ENCODE measurements around the gene RPS24.

RPS24 gene

GRCh38 chr10:78028438-78029268 lies 5.0 kb upstream of the RPS24 start:
- no peak for FAIRE-seq

GRCh38 chr10:78029269-78030226 lies 4.1 kb upstream of the RPS24 start, which contains the start of gene POLR3A:
Gene POLR3A, minus strand, starts transcription at chr10:78029515. Its CDS starts 108 bp downstream, at chr10:78029407.
- FAIRE-seq: peak; percentile 79

GRCh38 chr10:78033387-78033636 lies 351 bp upstream of the RPS24 start:
- FAIRE-seq: no peak

GRCh38 chr10:78035025-78035424 lies 1.4 kb downstream of the RPS24 start:
- FAIRE-seq: no peak

GRCh38 chr10:78035437-78035836 lies 1.8 kb downstream of the RPS24 start:
- no peak for FAIRE-seq

GRCh38 chr10:78035933-78036583 lies 2.4 kb downstream of the RPS24 start:
- no peak for FAIRE-seq

GRCh38 chr10:78038105-78038504 lies 4.4 kb downstream of the RPS24 start:
- no peak for FAIRE-seq

GRCh38 chr10:78038791-78039547 lies 5.3 kb downstream of the RPS24 start:
- FAIRE-seq: no peak

- no peak for FAIRE-seq
These were observed 6.1 kb downstream of the RPS24 start for GRCh38 chr10:78039743-78040142.

GRCh38 chr10:78041170-78042057 lies 7.8 kb downstream of the RPS24 start:
- no peak for FAIRE-seq

- FAIRE-seq: no peak
These were observed 8.5 kb downstream of the RPS24 start for GRCh38 chr10:78042058-78042751.

GRCh38 chr10:78042752-78043104 lies 9.1 kb downstream of the RPS24 start:
- FAIRE-seq: no peak

- FAIRE-seq: no peak
These were observed 10.5 kb downstream of the RPS24 start for GRCh38 chr10:78044179-78044578.

GRCh38 chr10:78044699-78045098 lies 11.0 kb downstream of the RPS24 start:
- no peak for FAIRE-seq

- no peak for FAIRE-seq
These were observed 11.6 kb downstream of the RPS24 start for GRCh38 chr10:78045237-78045636.

GRCh38 chr10:78045856-78046255 lies 12.2 kb downstream of the RPS24 start:
- no peak for FAIRE-seq

- no peak for FAIRE-seq
These were observed 13.1 kb downstream of the RPS24 start for GRCh38 chr10:78046711-78047269.

- FAIRE-seq: peak; percentile 58
These were observed 13.7 kb downstream of the RPS24 start for GRCh38 chr10:78047314-78047891.

GRCh38 chr10:78049851-78050250 lies 16.2 kb downstream of the RPS24 start:
- no peak for FAIRE-seq

GRCh38 chr10:78053211-78053868 lies 19.7 kb downstream of the RPS24 start:
- no peak for FAIRE-seq

All from G401.6 (cell line).